Measurements from ENCODE around the gene BTBD9. TPM values are rescaled to one million over a fixed set of nuclear protein-coding genes. Genes with fewer than 3 reads are reported as not detected.

BTBD9 gene
- total RNA-seq, 1 donor from 2014 or later: 47.9 TPM

DNA sequence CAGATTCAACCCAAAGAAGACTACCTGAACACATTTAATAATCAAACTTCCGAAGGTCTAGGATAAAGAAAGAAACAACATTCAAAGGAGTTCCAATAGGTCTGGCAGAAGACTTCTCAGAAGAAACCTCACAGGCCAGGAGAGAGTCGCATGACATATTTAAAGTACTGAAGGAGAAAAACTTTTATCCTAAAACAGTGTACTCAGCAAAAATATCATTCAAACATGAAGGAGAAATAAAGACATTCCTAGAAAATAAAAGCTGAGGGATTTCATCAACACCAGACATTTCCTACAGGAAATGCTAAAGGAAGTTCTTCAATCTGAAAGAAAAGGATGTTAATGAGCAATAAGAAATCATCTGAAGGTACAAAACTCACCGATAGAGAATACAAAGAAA, 108.6 kb downstream of the BTBD9 start:
- Histone ChIP-seq H3K27me3 (no peaks in the 10 kb centered on the region), H3K4me3 (no peak overlapping the region), H3K4me1 (no peaks in the 10 kb centered on the region), H3K27ac (no peak overlapping the region), H3K9me3 (no peaks in the 10 kb centered on the region), H3K36me3 (no peaks in the 10 kb centered on the region)
- intact Hi-C loops (cut with DNase I): no loop called here
- no peak for ATAC-seq
- no peak for DNase-seq
- TF ChIP-seq, protein P1, sequence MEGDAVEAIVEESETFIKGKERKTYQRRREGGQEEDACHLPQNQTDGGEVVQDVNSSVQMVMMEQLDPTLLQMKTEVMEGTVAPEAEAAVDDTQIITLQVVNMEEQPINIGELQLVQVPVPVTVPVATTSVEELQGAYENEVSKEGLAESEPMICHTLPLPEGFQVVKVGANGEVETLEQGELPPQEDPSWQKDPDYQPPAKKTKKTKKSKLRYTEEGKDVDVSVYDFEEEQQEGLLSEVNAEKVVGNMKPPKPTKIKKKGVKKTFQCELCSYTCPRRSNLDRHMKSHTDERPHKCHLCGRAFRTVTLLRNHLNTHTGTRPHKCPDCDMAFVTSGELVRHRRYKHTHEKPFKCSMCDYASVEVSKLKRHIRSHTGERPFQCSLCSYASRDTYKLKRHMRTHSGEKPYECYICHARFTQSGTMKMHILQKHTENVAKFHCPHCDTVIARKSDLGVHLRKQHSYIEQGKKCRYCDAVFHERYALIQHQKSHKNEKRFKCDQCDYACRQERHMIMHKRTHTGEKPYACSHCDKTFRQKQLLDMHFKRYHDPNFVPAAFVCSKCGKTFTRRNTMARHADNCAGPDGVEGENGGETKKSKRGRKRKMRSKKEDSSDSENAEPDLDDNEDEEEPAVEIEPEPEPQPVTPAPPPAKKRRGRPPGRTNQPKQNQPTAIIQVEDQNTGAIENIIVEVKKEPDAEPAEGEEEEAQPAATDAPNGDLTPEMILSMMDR (IDR thresholded peaks at IDR 0.05): no peak

GRCh38 chr6:38528196-38528965, 111.3 kb downstream of the BTBD9 start:
- no peaks in the 10 kb centered on the region for H3K4me1 ChIP-seq
- intact Hi-C loops (cut with DNase I): no loop called here
- no peak overlapping the region for H3K4me3 ChIP-seq
- TF ChIP-seq, protein P1 (IDR thresholded peaks at IDR 0.05): no peak
- H3K9me3 ChIP-seq: no peaks in the 10 kb centered on the region
- H3K36me3 ChIP-seq: no peaks in the 10 kb centered on the region
- no peak overlapping the region for H3K27ac ChIP-seq
- ATAC-seq (no peak), DNase-seq (no peak)
- H3K27me3 ChIP-seq: no peaks in the 10 kb centered on the region

GRCh38 chr6:38527371-38527770, 112.4 kb downstream of the BTBD9 start:
- Histone ChIP-seq H3K27ac (no peak overlapping the region), H3K4me3 (no peak overlapping the region), H3K4me1 (no peaks in the 10 kb centered on the region), H3K27me3 (no peaks in the 10 kb centered on the region), H3K9me3 (no peaks in the 10 kb centered on the region), H3K36me3 (no peaks in the 10 kb centered on the region)
- TF ChIP-seq, protein P1 (IDR thresholded peaks at IDR 0.05): no peak
- intact Hi-C loops (cut with DNase I): no loop called here
- ATAC-seq (no peak), DNase-seq (no peak)

DNA sequence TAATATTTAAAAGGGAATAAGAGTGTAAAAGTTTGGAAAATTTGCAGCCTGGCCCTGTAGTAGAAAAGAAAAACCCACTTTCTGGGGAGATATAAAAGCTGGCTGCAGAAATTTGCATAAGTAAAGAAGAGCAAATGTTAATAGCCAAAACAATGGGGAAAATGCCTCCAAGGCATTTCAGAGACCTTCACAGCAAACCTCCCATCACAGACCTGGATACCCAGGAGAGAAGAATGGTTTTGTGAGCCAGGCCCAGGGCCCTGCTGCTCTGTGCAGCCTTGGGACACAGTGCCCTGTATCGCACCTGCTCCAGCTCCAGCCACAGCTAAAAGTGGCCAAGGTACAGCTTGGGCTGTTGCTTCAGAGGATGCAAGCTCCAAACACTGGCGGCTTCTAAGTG, 113.8 kb downstream of the BTBD9 start:
- intact Hi-C loops (cut with DNase I): no loop called here
- Histone ChIP-seq H3K4me3 (no peak overlapping the region), H3K27ac (no peak overlapping the region), H3K9me3 (no peaks in the 10 kb centered on the region), H3K4me1 (no peaks in the 10 kb centered on the region), H3K36me3 (no peaks in the 10 kb centered on the region), H3K27me3 (no peaks in the 10 kb centered on the region)
- ATAC-seq: no peak
- no peak for DNase-seq
- TF ChIP-seq, protein P1 (IDR thresholded peaks at IDR 0.05): no peak

DNA sequence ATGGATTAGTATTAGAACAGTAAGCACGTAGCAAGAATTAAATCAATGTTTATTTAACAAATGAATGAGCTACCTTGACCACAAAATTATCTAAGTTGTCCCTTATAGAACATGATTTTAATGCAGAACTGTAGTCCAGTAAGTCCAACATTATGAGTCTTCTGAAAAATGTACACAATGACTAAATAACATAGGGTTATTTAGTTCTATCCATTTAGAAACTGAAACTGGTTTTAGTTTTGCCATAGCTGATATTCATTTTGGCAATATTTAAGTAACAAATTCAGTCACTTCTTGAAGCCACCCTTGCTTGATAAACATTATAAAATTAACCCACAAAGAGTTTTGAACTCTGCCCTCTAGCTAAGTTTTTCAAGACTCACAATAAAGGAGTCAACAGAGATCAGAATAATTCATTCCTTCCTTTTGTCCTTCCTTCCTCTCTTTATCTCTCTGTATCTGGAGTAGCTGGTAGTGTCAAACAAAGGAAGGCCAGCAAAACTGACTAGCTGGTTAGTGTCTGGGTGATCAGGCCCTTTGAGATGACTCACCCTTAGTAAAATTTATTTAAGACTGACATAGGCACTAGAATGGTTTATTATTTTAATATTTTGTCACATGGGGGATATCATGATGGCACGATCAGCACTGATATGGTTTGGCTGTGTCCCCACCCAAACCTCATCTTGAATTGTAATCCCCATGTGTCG, 115.1 kb downstream of the BTBD9 start:
- no peak for DNase-seq
- H3K27ac ChIP-seq: no peak overlapping the region
- no peak for ATAC-seq
- no peaks in the 10 kb centered on the region for H3K4me1 ChIP-seq
- H3K9me3 ChIP-seq: no peaks in the 10 kb centered on the region
- intact Hi-C loops (cut with DNase I): no loop called here
- no peak overlapping the region for H3K4me3 ChIP-seq
- TF ChIP-seq, protein P1 (IDR thresholded peaks at IDR 0.05): no peak
- no peaks in the 10 kb centered on the region for H3K27me3 ChIP-seq
- H3K36me3 ChIP-seq: no peaks in the 10 kb centered on the region

Data from upper lobe of right lung (tissue), 1 donor.